ENCODE data around the gene TMEM9B.

- no peak for TF ChIP-seq CTCF (conservative IDR thresholded peaks at IDR 0.05; ENCODE audit: low read length)
- no peak for TF ChIP-seq EZH2phosphoT487 (IDR thresholded peaks at IDR 0.05; ENCODE audit: borderline replicate concordance)
These were observed 44.4 kb upstream of the TMEM9B start for GRCh38 chr11:9008661-9009060.
